GM10248 (cell line): ENCODE measurements around the gene NEK4.
"Not testable (repeated sequence)": the region's sequence is repeated elsewhere in the genome, so short reads cannot be mapped to it uniquely, and the experiment has no call there.

ENCODE experiments used
- CTCF ChIA-PET: fragments of 300-600 bp; sonication (Branson Sonifier 250); formaldehyde crosslinking; extraction: SDS; loops from one replicate; lab custom pipeline; 2021; ENCODE audit warnings: antibody characterized with exemption; lab: Yijun Ruan, JAX
- POLR2A ChIA-PET: fragments of 350-650 bp; sonication (Branson Sonifier 250); formaldehyde crosslinking; extraction: SDS; loops from one replicate; lab custom pipeline; 2020; ENCODE audit warnings: antibody characterized with exemption; lab: Yijun Ruan, JAX
- DNase-seq: peaks from one replicate; pipeline ENCODE4 v3.0.0; 2012; ENCODE audit errors: extremely low spot score
- TF ChIP-seq, protein P1 (sequence below): IDR thresholded peaks from 2 replicates; pipeline ENCODE4 v1.5.1; 2012; ENCODE audit warnings: mild to moderate bottlenecking, low read depth; ENCODE audit errors: extremely low read depth, missing control alignments, control extremely low read depth

The NEK4 gene

DNA sequence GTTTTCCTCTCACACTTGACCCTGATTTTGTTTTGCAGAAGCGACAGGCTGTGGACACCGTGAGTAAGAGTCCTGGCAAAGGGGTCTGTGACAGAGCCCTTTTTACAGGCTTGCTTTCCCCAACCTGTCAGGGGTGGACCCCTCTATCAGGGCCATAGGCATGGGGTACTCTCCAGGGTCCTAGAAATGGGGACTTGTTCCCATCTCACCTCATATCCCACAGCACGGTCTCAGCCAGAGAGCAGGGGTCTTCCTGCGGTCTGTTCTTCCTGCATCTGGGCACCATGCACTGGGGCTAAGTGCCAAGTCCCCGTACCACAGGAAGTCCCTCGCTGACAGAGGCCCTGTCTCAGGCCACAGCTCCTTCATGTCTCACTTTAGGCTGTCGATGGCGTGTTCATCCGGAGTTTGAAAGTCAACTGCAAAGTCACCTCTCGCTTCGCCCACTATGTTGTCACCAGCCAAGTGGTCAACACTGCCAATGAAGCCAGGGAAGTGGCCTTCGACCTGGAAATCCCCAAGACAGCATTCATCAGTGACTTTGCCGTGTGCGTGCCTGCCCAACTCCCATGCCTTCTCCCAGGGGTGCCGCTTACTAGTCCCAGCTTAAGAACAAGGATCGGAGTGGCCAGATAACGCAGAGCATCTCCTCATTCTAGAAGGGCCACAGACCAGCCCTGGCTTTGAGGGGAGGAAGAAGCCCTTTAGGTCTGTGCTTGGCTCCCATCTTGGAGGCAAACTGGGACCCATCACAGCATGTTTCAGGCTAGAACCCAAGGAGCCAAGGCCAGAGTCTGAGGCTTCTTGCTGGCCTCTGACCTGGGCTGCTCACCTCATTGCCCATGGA is 7.4 kb upstream of the NEK4 start:
- CTCF ChIA-PET = interaction anchor here (1.1 to 1.8 kb wide), 2 partner anchors 7 to 21 kb away, joined by 6 to 8 read pairs; partner anchors contain the start of gene NEK4
- POLR2A ChIA-PET = no interaction called here
- TF ChIP-seq, protein P1, sequence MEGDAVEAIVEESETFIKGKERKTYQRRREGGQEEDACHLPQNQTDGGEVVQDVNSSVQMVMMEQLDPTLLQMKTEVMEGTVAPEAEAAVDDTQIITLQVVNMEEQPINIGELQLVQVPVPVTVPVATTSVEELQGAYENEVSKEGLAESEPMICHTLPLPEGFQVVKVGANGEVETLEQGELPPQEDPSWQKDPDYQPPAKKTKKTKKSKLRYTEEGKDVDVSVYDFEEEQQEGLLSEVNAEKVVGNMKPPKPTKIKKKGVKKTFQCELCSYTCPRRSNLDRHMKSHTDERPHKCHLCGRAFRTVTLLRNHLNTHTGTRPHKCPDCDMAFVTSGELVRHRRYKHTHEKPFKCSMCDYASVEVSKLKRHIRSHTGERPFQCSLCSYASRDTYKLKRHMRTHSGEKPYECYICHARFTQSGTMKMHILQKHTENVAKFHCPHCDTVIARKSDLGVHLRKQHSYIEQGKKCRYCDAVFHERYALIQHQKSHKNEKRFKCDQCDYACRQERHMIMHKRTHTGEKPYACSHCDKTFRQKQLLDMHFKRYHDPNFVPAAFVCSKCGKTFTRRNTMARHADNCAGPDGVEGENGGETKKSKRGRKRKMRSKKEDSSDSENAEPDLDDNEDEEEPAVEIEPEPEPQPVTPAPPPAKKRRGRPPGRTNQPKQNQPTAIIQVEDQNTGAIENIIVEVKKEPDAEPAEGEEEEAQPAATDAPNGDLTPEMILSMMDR = no peak
- no peak for DNase-seq

DNA sequence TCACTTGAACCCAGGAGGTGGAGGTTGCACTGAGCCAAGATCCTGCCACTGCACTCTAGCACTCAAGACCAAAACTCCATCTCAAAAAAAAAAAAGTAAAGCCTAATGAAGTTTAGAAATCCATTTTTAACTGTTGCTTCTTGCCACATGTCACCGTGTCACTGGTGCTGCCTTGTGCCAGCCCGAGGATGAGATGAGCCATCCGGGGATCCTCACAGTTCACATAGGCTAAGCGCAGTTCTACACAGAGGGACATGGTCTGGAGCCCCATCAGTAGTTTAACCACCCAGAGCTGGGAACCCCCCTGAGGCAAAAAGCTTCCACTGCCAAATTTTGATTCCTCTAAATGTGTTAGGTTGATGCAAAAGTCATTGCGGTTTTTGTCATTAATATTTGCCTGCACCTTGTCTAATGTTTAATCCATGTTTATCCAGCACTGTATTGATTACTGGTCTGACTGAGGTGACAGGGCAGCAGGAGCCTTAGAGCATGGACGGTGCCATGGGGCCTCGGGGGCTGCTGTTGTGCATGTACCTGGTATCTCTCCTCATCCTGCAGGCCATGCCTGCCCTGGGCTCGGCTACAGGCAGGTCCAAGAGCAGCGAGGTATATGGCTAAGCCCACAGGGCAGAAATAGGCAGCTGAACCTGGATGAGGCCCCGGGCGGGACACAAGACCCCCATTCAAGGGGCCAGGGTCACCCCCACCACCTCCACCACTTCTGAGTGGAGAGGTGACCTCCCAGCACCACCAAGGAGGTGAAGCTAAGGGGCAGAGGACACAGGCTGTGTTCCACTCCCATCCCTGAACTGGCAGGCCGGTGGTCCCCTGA is 6.6 kb upstream of the NEK4 start, which contains the start of gene ITIH1:
ITIH1 (plus strand) TSS at position 473 of the 832 bp plus-strand sequence; CDS start at position 490, 17 bp downstream.
- ChIA-PET POLR2A (no interaction called here), CTCF (no interaction called here)
- DNase-seq = no peak
- TF ChIP-seq, protein P1 = no peak

DNA sequence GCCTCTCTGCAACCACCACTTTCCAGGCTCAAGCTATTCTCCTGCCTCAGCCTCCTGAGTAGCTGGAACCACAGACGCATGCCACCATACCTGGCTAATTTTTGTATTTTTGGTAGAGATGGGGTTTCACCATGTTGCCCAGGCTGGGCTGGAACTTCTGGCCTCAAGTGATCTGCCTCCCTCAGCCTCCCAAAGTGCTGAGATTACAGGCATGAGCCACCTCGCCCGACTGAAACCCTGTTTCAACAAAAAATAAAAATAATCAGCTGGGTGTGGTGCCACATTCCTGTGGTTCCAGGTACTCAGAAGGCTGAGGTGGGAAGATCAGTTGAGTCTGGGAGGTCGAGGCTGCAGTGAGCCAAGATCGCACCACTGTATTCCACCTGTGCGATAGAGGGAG is 5.7 kb upstream of the NEK4 start:
- POLR2A ChIA-PET, CTCF ChIA-PET, DNase-seq: not testable (repeated sequence)

DNA sequence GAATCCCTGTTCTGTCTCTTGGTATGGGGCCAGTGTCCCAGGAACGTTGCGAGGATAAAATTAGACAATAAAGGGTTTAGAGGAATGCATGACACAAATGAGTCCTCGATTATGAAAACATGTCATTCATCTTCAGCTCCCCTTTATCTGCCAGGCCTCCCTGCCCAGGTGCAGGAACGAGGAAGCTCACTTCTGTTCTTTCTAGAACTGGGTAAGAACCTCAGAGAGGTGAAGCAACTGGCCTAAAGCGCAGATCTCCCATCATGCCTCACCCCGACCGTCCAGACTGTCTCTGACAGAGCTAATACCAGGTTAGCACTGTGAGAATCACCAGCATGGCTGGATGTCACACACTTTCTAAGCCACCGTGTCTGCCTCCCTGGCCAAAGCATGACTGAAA is 5.1 kb upstream of the NEK4 start:
- POLR2A ChIA-PET = no interaction called here
- TF ChIP-seq, protein P1 = no peak
- DNase-seq = no peak
- CTCF ChIA-PET = interaction anchor here (1.1 kb wide), 1 partner anchor 10 kb away, joined by 3 read pairs; no protein-coding TSS in a partner anchor

DNA sequence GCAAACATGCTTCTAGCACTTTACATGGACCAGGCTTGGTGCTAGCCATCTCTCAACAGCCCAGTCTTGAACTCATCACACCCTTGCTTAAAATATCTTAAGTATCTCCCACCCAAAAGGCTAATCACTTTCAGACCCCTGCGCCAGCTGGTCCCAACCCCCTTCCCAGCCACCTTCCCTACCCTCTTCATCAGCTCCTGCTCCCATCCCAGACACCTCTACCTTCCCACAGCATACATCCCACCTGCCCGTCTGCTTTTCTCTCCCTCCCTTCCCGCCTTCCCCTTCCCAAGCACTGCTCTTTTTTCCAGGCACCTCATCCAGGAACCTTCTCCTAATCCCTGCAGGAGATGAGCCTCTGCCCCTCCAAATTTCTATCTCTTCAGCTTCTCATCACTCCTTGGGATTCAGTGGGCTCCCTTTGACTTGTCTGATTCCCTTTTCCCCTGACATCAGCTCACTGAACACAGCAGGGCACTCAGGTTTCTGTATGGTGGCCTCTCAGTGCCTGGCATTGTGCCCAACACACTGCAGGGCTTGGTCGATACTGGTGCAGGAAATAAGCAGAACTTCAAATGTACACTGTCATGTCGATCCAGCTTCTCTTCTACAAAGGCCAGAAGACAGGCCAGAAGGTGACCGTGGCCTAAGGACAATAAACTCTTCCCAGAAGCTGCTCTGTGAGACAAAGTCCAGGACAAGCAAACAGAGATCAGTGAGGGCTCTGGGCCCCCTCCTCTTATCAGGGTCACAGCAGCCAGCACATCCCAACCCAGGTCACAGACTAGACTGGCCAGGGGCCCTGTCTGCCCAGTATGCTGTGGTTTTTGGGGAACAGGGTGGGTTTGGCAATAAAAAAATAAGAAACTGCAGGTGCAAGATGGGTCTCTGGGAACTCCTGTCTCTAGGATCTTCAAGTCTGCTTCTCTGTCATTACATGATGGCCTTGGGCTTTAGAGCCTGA is 4.4 kb upstream of the NEK4 start:
- ChIA-PET POLR2A (no interaction called here), CTCF (interaction anchor here (0.6 to 1.2 kb wide), 5 partner anchors 11 to 104 kb away, joined by 3 read pairs; no protein-coding TSS in a partner anchor)
- TF ChIP-seq, protein P1 = no peak
- no peak for DNase-seq

DNA sequence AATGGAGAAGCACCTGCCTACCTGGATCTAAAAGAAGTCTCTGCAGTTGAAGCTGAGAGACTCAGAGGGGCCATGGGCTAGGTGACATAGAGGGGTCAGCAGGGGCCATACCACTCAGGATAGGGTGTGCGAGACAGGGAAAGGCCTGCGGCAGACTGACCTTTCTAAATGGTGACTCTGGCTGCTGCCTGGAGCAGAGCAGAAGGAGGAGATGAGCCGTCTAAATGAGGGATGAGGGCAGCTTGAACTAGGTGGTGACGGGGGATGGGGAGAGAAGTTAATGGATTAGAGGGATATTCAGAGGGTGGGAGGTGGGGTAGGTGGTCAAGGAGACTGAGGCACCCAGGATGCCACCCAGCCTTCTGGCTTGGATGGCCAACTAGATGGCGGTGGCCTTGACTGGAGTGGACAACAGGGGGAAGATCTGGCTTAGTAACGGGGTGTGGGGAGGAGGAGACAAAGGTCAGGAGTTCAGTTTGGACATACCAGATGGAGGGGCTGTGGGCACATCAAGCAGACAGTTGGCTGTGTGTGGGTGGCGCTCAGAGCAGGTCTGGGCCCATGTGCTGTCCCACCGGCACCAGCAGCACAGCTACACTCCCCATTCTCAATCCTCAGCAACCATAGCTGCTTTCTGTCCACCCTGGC is 3.5 kb upstream of the NEK4 start:
- DNase-seq = no peak
- CTCF ChIA-PET = interaction anchor here (0.6 to 1.2 kb wide), 4 partner anchors 13 to 105 kb away, joined by 3 read pairs; no protein-coding TSS in a partner anchor
- TF ChIP-seq, protein P1 = no peak
- POLR2A ChIA-PET = no interaction called here
